Rectal smooth muscle tissue (tissue), 1 donor: ENCODE results near the gene NR3C1.

ENCODE experiments used
- H3K27ac ChIP-seq: one replicate; pipeline ENCODE4 v1.7.0; 2013; ENCODE audit warnings: low read depth, low read length, inconsistent platforms
- H3K27me3 ChIP-seq: one replicate; pipeline ENCODE4 v1.7.0; 2013; ENCODE audit warnings: low read length; ENCODE audit not compliant: control insufficient read depth, insufficient read depth
- H3K36me3 ChIP-seq: one replicate; pipeline ENCODE4 v1.7.0; 2013; ENCODE audit warnings: low read length; ENCODE audit not compliant: control insufficient read depth, insufficient read depth
- H3K4me1 ChIP-seq: one replicate; pipeline ENCODE4 v1.7.0; 2013; ENCODE audit warnings: low read length; ENCODE audit not compliant: control insufficient read depth, insufficient read depth
- H3K4me3 ChIP-seq: one replicate; pipeline ENCODE4 v1.7.0; 2013; ENCODE audit warnings: low read length
- H3K9ac ChIP-seq: one replicate; pipeline ENCODE4 v1.7.0; 2013; ENCODE audit warnings: low read length

The NR3C1 gene

GRCh38 chr5:143314659-143315058, 88.8 kb downstream of the NR3C1 start:
- peaks cover 5% of the 10 kb centered on the region for H3K36me3 ChIP-seq
- H3K9ac ChIP-seq: no peak overlapping the region
- H3K27ac ChIP-seq: no peak overlapping the region
- H3K27me3 ChIP-seq: no peaks in the 10 kb centered on the region
- H3K4me3 ChIP-seq: no peak overlapping the region
- peaks cover 7% of the 10 kb centered on the region for H3K4me1 ChIP-seq

- no peak overlapping the region for H3K9ac ChIP-seq
- H3K4me3 ChIP-seq: no peak overlapping the region
- no peak overlapping the region for H3K27ac ChIP-seq
- H3K36me3 ChIP-seq: peaks cover 5% of the 10 kb centered on the region
- H3K27me3 ChIP-seq: no peaks in the 10 kb centered on the region
- peaks cover 4% of the 10 kb centered on the region for H3K4me1 ChIP-seq
These were observed 89.4 kb downstream of the NR3C1 start for GRCh38 chr5:143314099-143314498.

DNA sequence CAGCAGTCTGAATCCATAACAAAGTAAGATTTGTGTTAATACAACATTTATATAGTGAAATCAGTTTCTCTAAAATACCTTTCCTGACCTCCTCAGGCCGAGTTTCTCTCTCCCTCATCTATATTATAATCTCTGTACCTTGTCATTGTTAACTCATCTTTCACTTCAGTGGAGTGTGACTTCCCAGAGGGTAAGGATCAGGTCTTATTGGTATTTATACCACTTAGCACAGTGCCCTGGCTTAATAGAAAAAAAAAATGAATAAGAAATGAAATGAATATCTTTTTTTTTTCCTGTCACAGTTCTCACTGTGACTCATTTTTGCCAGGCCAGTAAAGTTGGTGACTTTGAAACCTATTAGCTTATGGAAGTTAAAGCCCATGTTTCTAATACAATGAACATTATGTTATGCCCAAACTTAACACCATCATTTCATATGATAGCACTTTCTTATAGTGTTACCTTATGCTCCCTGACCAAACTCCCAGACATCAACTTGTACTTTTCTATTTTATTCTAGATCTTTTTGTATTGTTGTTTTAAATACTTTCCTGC, 90.1 kb downstream of the NR3C1 start:
- H3K4me3 ChIP-seq: no peak overlapping the region
- H3K9ac ChIP-seq: no peak overlapping the region
- peaks cover 4% of the 10 kb centered on the region for H3K4me1 ChIP-seq
- no peak overlapping the region for H3K27ac ChIP-seq
- H3K36me3 ChIP-seq: peaks cover 5% of the 10 kb centered on the region
- H3K27me3 ChIP-seq: no peaks in the 10 kb centered on the region

- Histone ChIP-seq H3K36me3 (peaks cover 5% of the 10 kb centered on the region), H3K27ac (no peak overlapping the region), H3K4me1 (peaks cover 4% of the 10 kb centered on the region), H3K9ac (no peak overlapping the region), H3K4me3 (no peak overlapping the region), H3K27me3 (no peaks in the 10 kb centered on the region)
These were observed 90.7 kb downstream of the NR3C1 start for GRCh38 chr5:143312822-143313221.

DNA sequence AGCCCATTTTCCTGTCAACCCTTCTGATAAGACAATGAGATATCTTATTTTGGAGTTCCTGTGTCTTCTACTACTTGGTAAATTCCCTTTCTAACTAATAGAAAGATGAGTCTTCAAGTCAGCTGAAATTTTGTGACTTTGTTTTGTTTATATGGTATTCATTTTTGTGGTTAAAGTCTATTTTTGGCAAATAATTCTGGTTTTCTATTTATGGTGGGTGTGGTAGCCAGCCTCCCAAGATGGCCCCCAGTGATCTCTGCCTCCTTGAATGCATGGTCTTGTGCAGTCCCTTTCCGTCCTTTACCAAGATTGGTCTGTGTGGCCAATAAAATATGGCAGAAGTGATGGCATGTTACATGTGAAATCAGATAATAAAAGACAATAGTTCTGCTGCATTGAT, 91.5 kb downstream of the NR3C1 start:
- Histone ChIP-seq H3K4me1 (peaks cover 2% of the 10 kb centered on the region), H3K27me3 (no peaks in the 10 kb centered on the region), H3K9ac (no peak overlapping the region), H3K36me3 (peaks cover 5% of the 10 kb centered on the region), H3K27ac (no peak overlapping the region), H3K4me3 (no peak overlapping the region)

DNA sequence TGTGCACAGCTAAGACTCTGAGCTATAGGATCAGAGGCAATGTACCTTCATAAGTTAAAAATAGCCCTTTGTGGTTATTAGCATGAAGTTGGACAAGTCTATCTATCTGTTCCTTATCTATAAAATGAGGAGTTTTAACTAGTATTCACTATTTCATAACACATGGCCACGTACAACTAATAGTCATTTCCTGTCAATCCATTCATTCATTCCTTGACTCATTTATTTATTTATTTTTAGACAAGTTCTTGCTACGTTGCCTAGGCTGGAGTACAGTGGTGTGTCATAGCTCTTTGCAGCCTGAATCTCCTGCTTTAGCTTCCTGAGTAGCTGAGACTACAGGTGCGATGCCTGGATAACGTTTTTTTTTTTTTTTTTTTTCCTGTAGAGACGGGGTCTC, 92.1 kb downstream of the NR3C1 start:
- H3K4me1 ChIP-seq: no peaks in the 10 kb centered on the region
- H3K9ac ChIP-seq: no peak overlapping the region
- H3K36me3 ChIP-seq: peaks cover 5% of the 10 kb centered on the region
- no peak overlapping the region for H3K27ac ChIP-seq
- no peaks in the 10 kb centered on the region for H3K27me3 ChIP-seq
- H3K4me3 ChIP-seq: no peak overlapping the region

DNA sequence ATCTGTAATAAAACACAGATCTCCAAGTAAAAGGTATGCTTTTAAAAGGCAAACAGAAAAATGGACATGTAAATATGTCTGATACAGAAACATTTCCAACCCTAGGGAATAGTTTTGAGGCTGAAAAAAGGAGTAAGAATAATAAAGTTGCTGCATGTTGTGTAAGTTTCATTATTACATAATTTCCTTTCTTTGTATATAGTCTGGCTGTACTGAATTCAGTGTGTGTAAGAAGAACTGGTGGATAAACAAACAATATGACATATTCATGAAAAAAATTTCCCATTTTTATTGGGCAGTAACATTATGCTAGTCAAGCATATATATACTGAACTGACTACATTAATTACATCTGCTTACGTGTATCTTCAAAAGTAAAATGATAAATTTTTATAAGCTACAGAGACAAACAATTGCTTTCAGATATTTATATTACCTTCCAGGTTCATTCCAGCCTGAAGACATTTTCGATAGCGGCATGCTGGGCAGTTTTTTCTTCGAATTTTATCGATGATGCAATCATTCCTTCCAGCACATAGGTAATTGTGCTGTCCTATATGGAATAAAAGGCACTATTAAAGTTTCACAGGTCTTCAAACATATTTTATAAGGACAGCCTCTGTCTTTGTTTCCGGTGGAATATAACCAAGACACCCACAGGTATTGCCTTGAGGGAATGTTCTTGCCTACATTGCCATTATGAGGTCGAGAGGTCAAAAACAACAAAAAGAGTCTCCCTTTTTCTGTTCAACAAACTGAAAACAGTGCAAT, 93.6 kb downstream of the NR3C1 start:
- no peak overlapping the region for H3K4me3 ChIP-seq
- no peak overlapping the region for H3K9ac ChIP-seq
- peaks cover 5% of the 10 kb centered on the region for H3K36me3 ChIP-seq
- no peaks in the 10 kb centered on the region for H3K4me1 ChIP-seq
- no peaks in the 10 kb centered on the region for H3K27me3 ChIP-seq
- H3K27ac ChIP-seq: no peak overlapping the region

DNA sequence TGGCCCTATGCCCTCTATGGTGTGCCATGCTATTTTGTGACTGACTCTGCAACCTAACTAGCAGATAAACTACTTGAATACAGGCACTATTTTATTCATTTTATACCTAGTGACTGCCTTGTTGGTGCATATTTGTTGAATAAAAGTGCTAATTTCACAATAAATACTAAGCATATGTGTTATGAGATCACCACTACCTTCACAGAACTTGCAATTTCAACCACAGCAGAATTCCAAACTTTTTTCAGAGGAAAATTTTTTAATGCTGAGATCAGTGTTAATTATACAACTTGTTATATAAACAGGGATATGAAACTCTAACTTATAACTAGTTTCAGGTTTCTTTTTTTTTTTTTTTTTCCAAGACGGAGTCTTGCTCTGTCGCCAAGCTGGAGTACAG, 94.8 kb downstream of the NR3C1 start:
- Histone ChIP-seq H3K4me1 (no peaks in the 10 kb centered on the region), H3K27ac (no peak overlapping the region), H3K9ac (no peak overlapping the region), H3K4me3 (no peak overlapping the region), H3K27me3 (no peaks in the 10 kb centered on the region), H3K36me3 (peaks cover 5% of the 10 kb centered on the region)

DNA sequence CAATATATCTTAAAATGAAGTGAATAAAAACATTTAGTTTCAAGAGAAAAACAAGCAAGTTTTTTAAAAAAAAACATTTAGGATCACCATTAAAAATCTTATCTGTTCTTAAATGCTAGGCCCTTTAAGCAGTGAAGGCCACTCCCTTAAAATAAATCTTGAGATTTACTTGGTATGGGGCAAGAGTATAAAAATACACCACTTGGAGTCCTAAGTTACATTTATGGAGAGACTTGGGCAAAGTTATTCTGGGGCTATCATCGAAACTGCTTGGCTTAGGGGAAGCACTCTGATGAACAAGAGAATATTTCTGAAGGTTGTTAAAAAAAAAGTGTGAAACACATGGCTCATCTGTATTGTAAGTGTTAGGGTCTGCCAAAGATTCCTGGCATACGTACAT, 97.4 kb downstream of the NR3C1 start:
- Histone ChIP-seq H3K4me3 (no peak overlapping the region), H3K36me3 (no peaks in the 10 kb centered on the region), H3K27me3 (no peaks in the 10 kb centered on the region), H3K27ac (no peak overlapping the region), H3K4me1 (no peaks in the 10 kb centered on the region), H3K9ac (no peak overlapping the region)

DNA sequence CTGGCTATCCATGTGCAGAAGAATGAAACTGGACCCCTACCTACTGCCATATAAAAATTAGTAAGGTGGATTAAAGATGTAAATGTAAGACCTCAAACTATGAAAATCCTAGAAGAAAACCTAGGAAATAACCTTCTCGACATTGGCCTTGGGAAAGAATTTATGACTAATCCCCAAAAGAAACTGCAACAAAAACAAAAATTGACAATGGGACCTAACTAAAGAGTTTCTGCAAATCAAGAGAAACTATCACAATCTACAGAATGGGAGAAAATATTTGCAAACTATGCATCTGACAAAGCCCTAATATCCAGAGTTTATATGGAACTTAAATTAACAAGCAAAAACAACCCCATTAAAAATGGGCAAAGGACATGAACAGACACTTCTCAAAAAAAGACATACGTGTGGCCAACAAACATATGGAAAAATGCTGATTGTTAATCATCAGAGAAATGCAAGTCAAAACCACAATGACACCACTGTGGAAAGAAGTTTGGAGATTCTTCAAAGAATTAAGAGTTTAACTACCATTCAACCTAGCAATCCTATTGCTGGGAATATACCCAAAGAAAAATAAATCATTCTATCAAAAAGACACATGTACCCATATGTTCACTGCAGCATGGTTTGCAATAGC, 98.5 kb downstream of the NR3C1 start:
- H3K4me1 ChIP-seq: no peaks in the 10 kb centered on the region
- H3K27ac ChIP-seq: no peak overlapping the region
- no peak overlapping the region for H3K9ac ChIP-seq
- H3K27me3 ChIP-seq: no peaks in the 10 kb centered on the region
- no peak overlapping the region for H3K4me3 ChIP-seq
- H3K36me3 ChIP-seq: no peaks in the 10 kb centered on the region

- Histone ChIP-seq H3K36me3 (peaks cover 5% of the 10 kb centered on the region), H3K9ac (no peak overlapping the region), H3K4me1 (no peaks in the 10 kb centered on the region), H3K4me3 (no peak overlapping the region), H3K27ac (no peak overlapping the region), H3K27me3 (no peaks in the 10 kb centered on the region)
These were observed 101.0 kb downstream of the NR3C1 start for GRCh38 chr5:143302341-143303045.

GRCh38 chr5:143297756-143298155, 105.7 kb downstream of the NR3C1 start:
- H3K4me3 ChIP-seq: no peak overlapping the region
- no peak overlapping the region for H3K27ac ChIP-seq
- H3K9ac ChIP-seq: no peak overlapping the region
- no peaks in the 10 kb centered on the region for H3K4me1 ChIP-seq
- no peaks in the 10 kb centered on the region for H3K27me3 ChIP-seq
- peaks cover 5% of the 10 kb centered on the region for H3K36me3 ChIP-seq
